Measurements from ENCODE around the gene DNMBP.

Gene DNMBP

GRCh38 chr10:100009793-100010676 lies at the start of gene DNMBP:
Gene DNMBP, minus strand, starts transcription at chr10:100009947. Its CDS starts 37,823 bp downstream, at chr10:99972124.
- DNase-seq (ENCODE audit: low read depth) = peak; percentile 86
- TF ChIP-seq CTCF (IDR thresholded peaks at IDR 0.05; ENCODE audit: insufficient read depth, low read depth, low read length, missing control alignments) = no peak
- H3K4me3 ChIP-seq (ENCODE audit: low read length) = peak within 1 kb of the TSS; percentile 92

GRCh38 chr10:100057948-100058347 lies 48.2 kb upstream of the DNMBP start:
- H3K4me3 ChIP-seq (ENCODE audit: low read length) = no peak overlapping the region
- no peak for DNase-seq (ENCODE audit: low read depth)
- TF ChIP-seq CTCF (IDR thresholded peaks at IDR 0.05; ENCODE audit: insufficient read depth, low read depth, low read length, missing control alignments) = no peak

GRCh38 chr10:100053686-100054460 lies 44.1 kb upstream of the DNMBP start:
- TF ChIP-seq CTCF (IDR thresholded peaks at IDR 0.05; ENCODE audit: insufficient read depth, low read depth, low read length, missing control alignments) = no peak
- no peak overlapping the region for H3K4me3 ChIP-seq (ENCODE audit: low read length)
- no peak for DNase-seq (ENCODE audit: low read depth)

- H3K4me3 ChIP-seq (ENCODE audit: low read length) = no peak overlapping the region
- peak; percentile 81 for DNase-seq (ENCODE audit: low read depth)
- peak; percentile 97 for TF ChIP-seq CTCF (IDR thresholded peaks at IDR 0.05; ENCODE audit: insufficient read depth, low read depth, low read length, missing control alignments)
Observed at GRCh38 chr10:100046021-100046486, 36.3 kb upstream of the DNMBP start.

- TF ChIP-seq CTCF (IDR thresholded peaks at IDR 0.05; ENCODE audit: insufficient read depth, low read depth, low read length, missing control alignments) = no peak
- H3K4me3 ChIP-seq (ENCODE audit: low read length) = no peak overlapping the region
Observed at GRCh38 chr10:100045592-100045991, 35.8 kb upstream of the DNMBP start.

GRCh38 chr10:100043796-100044195 lies 34.0 kb upstream of the DNMBP start:
- peak; percentile 60 for DNase-seq (ENCODE audit: low read depth)
- no peak overlapping the region for H3K4me3 ChIP-seq (ENCODE audit: low read length)
- TF ChIP-seq CTCF (IDR thresholded peaks at IDR 0.05; ENCODE audit: insufficient read depth, low read depth, low read length, missing control alignments) = no peak

More at GRCh38 chr10:100045592-100045991, 35.8 kb upstream of the DNMBP start:
- DNase-seq (ENCODE audit: low read depth) = no peak

Data from epithelial cell of esophagus (primary cell).